OCI-LY1 (cell line): ENCODE measurements around the gene SH3BP1.

ENCODE experiments used
- EZH2 ChIP-seq: fragments of 200-600 bp; sonication (generic), shearing (Covaris generic); IDR thresholded peaks from 2 replicates; pipeline ENCODE4 v1.8.0; 2017; ENCODE audit warnings: borderline replicate concordance, mixed run types, mild to moderate bottlenecking, antibody characterized with exemption, low read length, moderate library complexity, mixed read lengths
- TF ChIP-seq, protein P1 (sequence below): fragments of 200-600 bp; sonication (generic), shearing (Covaris generic); IDR thresholded peaks from 2 replicates; pipeline ENCODE4 v1.5.1; 2017; ENCODE audit warnings: mild to moderate bottlenecking, antibody characterized with exemption, low read length, moderate library complexity, mixed read lengths

DNA sequence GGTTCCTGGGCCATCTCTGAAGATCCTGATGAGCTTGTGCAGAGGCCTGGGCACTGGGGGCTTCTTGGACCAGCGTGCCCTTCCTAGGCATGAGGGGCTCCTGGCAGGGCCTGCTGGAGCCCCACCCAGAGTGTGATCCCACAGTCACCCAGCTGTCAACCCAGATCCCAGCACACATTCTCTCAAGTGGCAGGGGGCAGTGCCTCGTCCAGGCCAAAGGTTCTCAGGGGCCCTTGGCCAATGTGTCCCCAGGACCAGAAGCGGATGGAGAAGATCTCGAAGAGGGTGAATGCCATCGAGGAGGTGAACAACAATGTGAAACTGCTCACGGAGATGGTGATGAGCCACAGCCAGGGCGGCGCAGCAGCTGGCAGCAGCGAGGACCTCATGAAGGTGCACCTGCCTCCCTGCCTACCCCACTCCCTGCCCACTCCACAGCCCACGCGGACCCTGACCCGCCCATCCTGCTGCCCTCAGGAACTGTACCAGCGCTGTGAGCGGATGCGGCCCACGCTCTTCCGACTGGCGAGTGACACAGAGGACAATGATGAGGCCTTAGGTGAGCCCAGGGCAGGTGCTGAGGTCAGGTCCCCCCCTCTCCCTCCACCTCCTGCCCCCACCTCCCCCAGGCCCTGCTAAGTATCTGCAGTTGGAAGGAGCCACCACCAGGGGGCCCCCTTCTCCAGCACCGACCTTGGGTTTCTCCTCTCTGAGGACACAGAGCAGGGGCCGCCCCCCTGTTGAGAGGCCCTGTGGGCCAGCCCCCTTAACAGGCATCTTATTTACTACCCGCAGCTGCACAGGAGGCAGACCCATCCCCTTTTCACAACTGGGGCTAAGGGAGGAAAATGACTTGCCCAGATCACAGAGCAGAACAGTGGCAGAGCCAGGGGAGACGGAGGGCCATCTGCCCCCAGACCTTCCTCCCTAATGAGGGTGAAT is 16.1 kb upstream of the SH3BP1 start:
- TF ChIP-seq, protein P1, sequence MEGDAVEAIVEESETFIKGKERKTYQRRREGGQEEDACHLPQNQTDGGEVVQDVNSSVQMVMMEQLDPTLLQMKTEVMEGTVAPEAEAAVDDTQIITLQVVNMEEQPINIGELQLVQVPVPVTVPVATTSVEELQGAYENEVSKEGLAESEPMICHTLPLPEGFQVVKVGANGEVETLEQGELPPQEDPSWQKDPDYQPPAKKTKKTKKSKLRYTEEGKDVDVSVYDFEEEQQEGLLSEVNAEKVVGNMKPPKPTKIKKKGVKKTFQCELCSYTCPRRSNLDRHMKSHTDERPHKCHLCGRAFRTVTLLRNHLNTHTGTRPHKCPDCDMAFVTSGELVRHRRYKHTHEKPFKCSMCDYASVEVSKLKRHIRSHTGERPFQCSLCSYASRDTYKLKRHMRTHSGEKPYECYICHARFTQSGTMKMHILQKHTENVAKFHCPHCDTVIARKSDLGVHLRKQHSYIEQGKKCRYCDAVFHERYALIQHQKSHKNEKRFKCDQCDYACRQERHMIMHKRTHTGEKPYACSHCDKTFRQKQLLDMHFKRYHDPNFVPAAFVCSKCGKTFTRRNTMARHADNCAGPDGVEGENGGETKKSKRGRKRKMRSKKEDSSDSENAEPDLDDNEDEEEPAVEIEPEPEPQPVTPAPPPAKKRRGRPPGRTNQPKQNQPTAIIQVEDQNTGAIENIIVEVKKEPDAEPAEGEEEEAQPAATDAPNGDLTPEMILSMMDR, result peak; percentile 87
- TF ChIP-seq EZH2, result no peak
